Measurements from ENCODE around the gene MARCHF7. TPM values are rescaled to one million over a fixed set of nuclear protein-coding genes. Genes with fewer than 3 reads are reported as not detected.

MARCHF7 gene
- total RNA-seq, 2 donors from 2014 or later: 36.6 to 36.9 TPM

DNA sequence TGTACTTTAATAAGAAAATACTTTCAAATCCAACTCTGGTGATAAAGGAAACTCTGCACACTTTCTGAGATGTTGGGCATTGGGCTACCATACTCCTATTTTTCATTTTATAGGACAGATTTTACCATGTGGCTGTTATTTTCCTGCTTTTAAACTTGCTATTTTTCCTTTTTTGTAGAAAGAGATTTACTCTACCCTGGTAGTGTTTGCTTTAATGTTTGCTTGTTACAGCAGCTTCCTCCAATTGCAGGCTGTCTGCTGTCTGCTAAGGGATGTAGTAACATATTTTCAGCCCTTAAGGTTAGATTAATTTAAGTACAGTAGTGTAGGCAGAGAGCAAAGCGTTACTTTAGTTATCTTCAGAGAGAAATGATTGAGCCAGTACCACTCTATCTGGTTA lies 38.6 kb downstream of the MARCHF7 start:
- Histone ChIP-seq H3K9me3 (no peaks in the 10 kb centered on the region), H3K4me3 (no peak overlapping the region), H3K27ac (no peak overlapping the region), H3K27me3 (no peaks in the 10 kb centered on the region), H3K36me3 (replicated peaks in 1 of 2; ENCODE audit: insufficient read depth in 1 of 2, low read depth in 2 of 2) (peaks cover 14 to 16% of the 10 kb centered on the region in 2 donors), H3K4me1 (no peaks in the 10 kb centered on the region)
- DNase-seq: no peak
- no peak for TF ChIP-seq POLR2A (IDR thresholded peaks at IDR 0.05)
- intact Hi-C loops (cut with DNase I): no loop called here
- ATAC-seq: no peak
- 81 to 83% methylated on average over 1 of the region's 1 CpG for WGBS, 2 donors

DNA sequence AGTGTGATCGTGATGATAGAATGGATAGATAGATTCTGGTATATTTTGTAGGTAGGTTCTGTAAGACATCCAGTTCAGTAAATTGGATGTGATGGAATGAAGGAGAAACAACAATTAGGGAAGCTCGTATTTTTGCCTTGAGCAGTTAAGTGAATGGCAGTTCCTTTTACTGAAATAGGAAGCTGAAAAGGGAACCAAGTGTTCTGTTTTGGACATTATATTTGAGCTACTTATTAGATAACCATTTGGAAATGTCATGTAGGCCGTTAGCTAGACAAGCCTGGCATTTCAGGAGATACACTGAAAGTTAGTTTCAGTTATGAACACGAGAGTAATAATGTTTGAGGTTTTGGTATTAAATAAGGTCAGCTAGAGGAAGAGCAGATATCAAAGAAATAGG lies 41.5 kb downstream of the MARCHF7 start:
- Histone ChIP-seq H3K27me3 (no peaks in the 10 kb centered on the region), H3K27ac (peak overlapping the region in 1 of 4 donors; percentile 42), H3K4me1 (peaks cover 1% of the 10 kb centered on the region), H3K36me3 (replicated peaks in 1 of 2; ENCODE audit: insufficient read depth in 1 of 2, low read depth in 2 of 2) (peaks cover 0 to 1% of the 10 kb centered on the region in 2 donors), H3K9me3 (no peaks in the 10 kb centered on the region), H3K4me3 (no peak overlapping the region)
- ATAC-seq: no peak
- 60 to 77% methylated on average over 4 of the region's 4 CpGs for WGBS, 2 donors
- DNase-seq: no peak
- TF ChIP-seq, protein P1, sequence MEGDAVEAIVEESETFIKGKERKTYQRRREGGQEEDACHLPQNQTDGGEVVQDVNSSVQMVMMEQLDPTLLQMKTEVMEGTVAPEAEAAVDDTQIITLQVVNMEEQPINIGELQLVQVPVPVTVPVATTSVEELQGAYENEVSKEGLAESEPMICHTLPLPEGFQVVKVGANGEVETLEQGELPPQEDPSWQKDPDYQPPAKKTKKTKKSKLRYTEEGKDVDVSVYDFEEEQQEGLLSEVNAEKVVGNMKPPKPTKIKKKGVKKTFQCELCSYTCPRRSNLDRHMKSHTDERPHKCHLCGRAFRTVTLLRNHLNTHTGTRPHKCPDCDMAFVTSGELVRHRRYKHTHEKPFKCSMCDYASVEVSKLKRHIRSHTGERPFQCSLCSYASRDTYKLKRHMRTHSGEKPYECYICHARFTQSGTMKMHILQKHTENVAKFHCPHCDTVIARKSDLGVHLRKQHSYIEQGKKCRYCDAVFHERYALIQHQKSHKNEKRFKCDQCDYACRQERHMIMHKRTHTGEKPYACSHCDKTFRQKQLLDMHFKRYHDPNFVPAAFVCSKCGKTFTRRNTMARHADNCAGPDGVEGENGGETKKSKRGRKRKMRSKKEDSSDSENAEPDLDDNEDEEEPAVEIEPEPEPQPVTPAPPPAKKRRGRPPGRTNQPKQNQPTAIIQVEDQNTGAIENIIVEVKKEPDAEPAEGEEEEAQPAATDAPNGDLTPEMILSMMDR (IDR thresholded peaks at IDR 0.05): no peak
- no peak for TF ChIP-seq POLR2A (IDR thresholded peaks at IDR 0.05)
- intact Hi-C loops (cut with DNase I): no loop called here

DNA sequence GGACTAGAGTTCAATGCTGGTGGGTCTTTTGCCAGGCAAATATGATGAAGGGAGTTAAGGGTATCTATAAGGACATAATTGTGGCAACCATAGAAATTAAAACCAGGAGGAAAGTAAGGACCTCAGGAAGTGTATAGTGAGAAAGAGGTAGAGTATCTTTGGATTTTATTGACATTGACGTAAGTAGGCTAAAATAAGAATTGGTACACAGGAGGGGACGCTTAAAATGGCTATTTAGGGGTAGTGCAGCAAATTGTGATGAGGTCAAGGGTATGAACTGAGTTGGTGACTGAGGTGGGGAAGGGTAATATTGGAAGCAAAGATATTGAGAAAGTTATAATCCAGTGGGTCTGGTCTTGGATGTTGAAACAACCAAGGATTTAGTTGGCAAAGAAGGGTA lies 42.7 kb downstream of the MARCHF7 start:
- intact Hi-C loops (cut with DNase I): no loop called here
- H3K4me1 ChIP-seq: peaks cover 12% of the 10 kb centered on the region

DNA sequence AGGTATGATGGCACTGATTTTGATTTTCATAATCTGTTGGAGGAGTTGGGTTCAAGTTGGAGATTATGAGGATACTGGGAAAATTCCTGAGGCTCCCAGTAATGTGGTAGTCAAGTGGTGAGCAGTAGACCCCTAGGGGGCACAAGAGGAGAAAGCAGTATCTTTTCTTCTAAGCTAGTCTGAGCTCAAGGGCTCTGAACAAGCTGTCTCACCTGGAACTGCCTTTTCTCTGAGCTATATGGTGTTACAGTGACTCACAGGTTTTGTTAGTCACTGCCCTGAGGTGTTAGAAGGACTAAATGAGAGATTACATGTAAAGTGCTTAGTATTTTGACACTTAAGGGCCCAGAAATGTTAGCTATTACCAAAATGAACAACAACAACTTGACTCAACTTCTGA lies 43.5 kb downstream of the MARCHF7 start:
- no peak overlapping the region for H3K27ac ChIP-seq
- no peak for TF ChIP-seq POLR2A (IDR thresholded peaks at IDR 0.05)
- TF ChIP-seq, protein P1 (IDR thresholded peaks at IDR 0.05): peak in 2 of 7 experiments; percentile 12 to 32
- no peaks in the 10 kb centered on the region for H3K9me3 ChIP-seq
- no peaks in the 10 kb centered on the region for H3K27me3 ChIP-seq
- H3K4me3 ChIP-seq: no peak overlapping the region
- no peak for ATAC-seq
- intact Hi-C loops (cut with DNase I): no loop called here
- no peaks in the 10 kb centered on the region for H3K36me3 ChIP-seq (replicated peaks in 1 of 2; ENCODE audit: insufficient read depth in 1 of 2, low read depth in 2 of 2)
- H3K4me1 ChIP-seq: peaks cover 12% of the 10 kb centered on the region
- no peak for DNase-seq

More for the DNA sequence above, 42.7 kb downstream of the MARCHF7 start:
- Histone ChIP-seq H3K27me3 (no peaks in the 10 kb centered on the region), H3K9me3 (no peaks in the 10 kb centered on the region), H3K27ac (no peak overlapping the region), H3K36me3 (replicated peaks in 1 of 2; ENCODE audit: insufficient read depth in 1 of 2, low read depth in 2 of 2) (no peaks in the 10 kb centered on the region), H3K4me3 (no peak overlapping the region)
- DNase-seq (no peak), ATAC-seq (no peak)
- 95 to 96% methylated on average over 2 of the region's 2 CpGs for WGBS, 2 donors
- TF ChIP-seq, protein P1 (IDR thresholded peaks at IDR 0.05): no peak
- no peak for TF ChIP-seq POLR2A (IDR thresholded peaks at IDR 0.05)

DNA sequence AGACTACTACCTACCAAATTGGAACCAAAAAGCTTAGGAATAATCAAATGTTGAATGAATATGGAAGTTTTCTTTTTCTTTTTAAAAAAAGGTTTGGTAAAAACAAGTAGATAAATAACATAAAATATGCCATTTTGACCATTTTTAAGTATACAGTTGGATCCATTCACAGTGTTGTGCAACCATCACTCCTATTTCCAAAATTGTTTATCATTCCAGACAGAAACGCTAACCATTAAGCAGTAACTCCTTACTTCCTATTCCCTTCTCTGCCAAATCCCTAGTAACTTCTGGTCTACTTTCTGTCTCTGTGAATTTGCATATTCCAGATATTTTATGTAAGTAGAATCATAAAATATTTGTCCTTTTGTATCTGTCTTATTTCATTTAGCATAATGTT lies 45.9 kb downstream of the MARCHF7 start:
- TF ChIP-seq, protein P1 (IDR thresholded peaks at IDR 0.05): no peak
- TF ChIP-seq POLR2A (IDR thresholded peaks at IDR 0.05): no peak
- no peak overlapping the region for H3K4me3 ChIP-seq
- H3K27ac ChIP-seq: no peak overlapping the region
- DNase-seq: no peak
- peaks cover 12% of the 10 kb centered on the region for H3K4me1 ChIP-seq
- no peaks in the 10 kb centered on the region for H3K9me3 ChIP-seq
- peaks cover 0 to under 1% of the 10 kb centered on the region in 2 donors for H3K36me3 ChIP-seq (replicated peaks in 1 of 2; ENCODE audit: insufficient read depth in 1 of 2, low read depth in 2 of 2)
- intact Hi-C loops (cut with DNase I): no loop called here
- WGBS, 2 donors: 62 to 72% methylated on average over 1 of the region's 1 CpG
- no peaks in the 10 kb centered on the region for H3K27me3 ChIP-seq
- ATAC-seq: no peak
